GM19351 (cell line): ENCODE measurements around the gene TRO.

ENCODE experiments used
- ATAC-seq: cut with Tn5 transposase; IDR thresholded peaks from one replicate; pipeline ENCODE4 v1.9.1; 2021; ENCODE audit warnings: mild to moderate bottlenecking, moderate library complexity; ENCODE audit not compliant: unreplicated experiment

The TRO gene

GRCh38 chrX:54950730-54951375 lies 30.2 kb downstream of the TRO start:
- no peak for ATAC-seq

GRCh38 chrX:54961750-54962149 lies 41.1 kb downstream of the TRO start:
- no peak for ATAC-seq

- ATAC-seq: no peak
Observed at GRCh38 chrX:54964766-54965497, 44.3 kb downstream of the TRO start.

GRCh38 chrX:54977387-54977786 lies 56.8 kb downstream of the TRO start:
- ATAC-seq: no peak

GRCh38 chrX:54978448-54978847 lies 57.8 kb downstream of the TRO start:
- no peak for ATAC-seq

GRCh38 chrX:54979432-54979831 lies 58.8 kb downstream of the TRO start:
- no peak for ATAC-seq

GRCh38 chrX:54980334-54980733 lies 59.7 kb downstream of the TRO start:
- no peak for ATAC-seq
